Stomach smooth muscle (tissue), 2 donors: Measurements from ENCODE around the gene C14orf132.
"Not testable (repeated sequence)": the region's sequence is repeated elsewhere in the genome, so short reads cannot be mapped to it uniquely, and the experiment has no call there.

ENCODE experiments used
- H3K27ac ChIP-seq: one replicate; pipeline ENCODE4 v1.7.0; 2013; ENCODE audit warnings: mild to moderate bottlenecking, low read length, inconsistent platforms
- H3K27me3 ChIP-seq, 2 donors: one replicate each; pipeline ENCODE4 v1.7.0; 2013; ENCODE audit warnings: low read length in 2 of 2; ENCODE audit not compliant: insufficient read depth in 2 of 2, control insufficient read depth in 1 of 2
- H3K36me3 ChIP-seq, 2 donors: one replicate each; pipeline ENCODE4 v1.7.0; 2013; ENCODE audit warnings: low read length in 2 of 2; ENCODE audit not compliant: control insufficient read depth in 2 of 2, insufficient read depth in 2 of 2
- H3K4me1 ChIP-seq: one replicate; pipeline ENCODE4 v1.7.0; 2013; ENCODE audit warnings: low read length; ENCODE audit not compliant: control insufficient read depth, insufficient read depth
- H3K4me3 ChIP-seq, 2 donors: one replicate each; pipeline ENCODE4 v1.7.0; 2013; ENCODE audit warnings: low read length in 2 of 2
- H3K9ac ChIP-seq, 2 donors: one replicate each; pipeline ENCODE4 v1.7.0; 2013; ENCODE audit warnings: low read length in 2 of 2, mild to moderate bottlenecking in 1 of 2
- H3K9me3 ChIP-seq, 2 donors: one replicate each; pipeline ENCODE4 v1.7.0; 2013; ENCODE audit warnings: low read length in 2 of 2; ENCODE audit not compliant: control insufficient read depth in 2 of 2
- donor health status: healthy.
- donor health status: Pancreatic carcinoma.

Gene C14orf132

GRCh38 chr14:96072746-96073145 lies 33.6 kb downstream of the C14orf132 start:
- Histone ChIP-seq H3K27me3 (no peaks in the 10 kb centered on the region), H3K9ac (no peak overlapping the region), H3K9me3 (no peaks in the 10 kb centered on the region), H3K4me1 (no peaks in the 10 kb centered on the region), H3K27ac (no peak overlapping the region), H3K4me3 (no peak overlapping the region), H3K36me3 (peaks cover 3% of the 10 kb centered on the region in 2 donors)

GRCh38 chr14:96073260-96074039 lies 34.3 kb downstream of the C14orf132 start:
- H3K4me3 ChIP-seq, result not testable (repeated sequence)

GRCh38 chr14:96077983-96078624 lies 38.9 kb downstream of the C14orf132 start:
- H3K4me1 ChIP-seq, result peaks cover 3% of the 10 kb centered on the region
- H3K9me3 ChIP-seq, result no peaks in the 10 kb centered on the region
- H3K4me3 ChIP-seq, result no peak overlapping the region
- H3K36me3 ChIP-seq, result peaks cover 0 to 3% of the 10 kb centered on the region in 2 donors
- H3K9ac ChIP-seq, result no peak overlapping the region
- H3K27me3 ChIP-seq, result no peaks in the 10 kb centered on the region
- no peak overlapping the region for H3K27ac ChIP-seq

More at GRCh38 chr14:96073260-96074039, 34.3 kb downstream of the C14orf132 start:
- not testable (repeated sequence) for H3K9me3 ChIP-seq, H3K4me1 ChIP-seq, H3K36me3 ChIP-seq, H3K27ac ChIP-seq, H3K27me3 ChIP-seq, H3K9ac ChIP-seq

GRCh38 chr14:96078625-96079016 lies 39.5 kb downstream of the C14orf132 start:
- Histone ChIP-seq H3K27me3 (no peaks in the 10 kb centered on the region), H3K9ac (no peak overlapping the region), H3K36me3 (peaks cover 0 to 3% of the 10 kb centered on the region in 2 donors), H3K9me3 (no peaks in the 10 kb centered on the region), H3K4me3 (no peak overlapping the region), H3K27ac (no peak overlapping the region), H3K4me1 (peaks cover 3% of the 10 kb centered on the region)

- H3K36me3 ChIP-seq, result peaks cover 0 to 3% of the 10 kb centered on the region in 2 donors
- no peaks in the 10 kb centered on the region for H3K27me3 ChIP-seq
- no peak overlapping the region for H3K9ac ChIP-seq
- H3K27ac ChIP-seq, result no peak overlapping the region
- H3K4me1 ChIP-seq, result peaks cover 3% of the 10 kb centered on the region
- no peak overlapping the region for H3K4me3 ChIP-seq
- no peaks in the 10 kb centered on the region for H3K9me3 ChIP-seq
Measured at GRCh38 chr14:96079066-96079465, 39.9 kb downstream of the C14orf132 start.

- H3K4me3 ChIP-seq, result no peak overlapping the region
- no peaks in the 10 kb centered on the region for H3K27me3 ChIP-seq
- H3K27ac ChIP-seq, result no peak overlapping the region
Measured at GRCh38 chr14:96080571-96080970, 41.4 kb downstream of the C14orf132 start.

GRCh38 chr14:96081224-96081623 lies 42.1 kb downstream of the C14orf132 start:
- Histone ChIP-seq H3K9me3 (no peaks in the 10 kb centered on the region), H3K27ac (no peak overlapping the region), H3K4me3 (no peak overlapping the region), H3K9ac (no peak overlapping the region), H3K4me1 (peaks cover 3% of the 10 kb centered on the region), H3K27me3 (no peaks in the 10 kb centered on the region), H3K36me3 (peaks cover 0 to 3% of the 10 kb centered on the region in 2 donors)

More at GRCh38 chr14:96080571-96080970, 41.4 kb downstream of the C14orf132 start:
- peaks cover 3% of the 10 kb centered on the region for H3K4me1 ChIP-seq
- no peak overlapping the region for H3K9ac ChIP-seq
- no peaks in the 10 kb centered on the region for H3K9me3 ChIP-seq
- peaks cover 0 to 3% of the 10 kb centered on the region in 2 donors for H3K36me3 ChIP-seq

GRCh38 chr14:96081767-96082400 lies 42.7 kb downstream of the C14orf132 start:
- no peaks in the 10 kb centered on the region for H3K9me3 ChIP-seq
- no peak overlapping the region for H3K9ac ChIP-seq
- no peaks in the 10 kb centered on the region for H3K27me3 ChIP-seq
- H3K4me3 ChIP-seq, result no peak overlapping the region
- peaks cover 3% of the 10 kb centered on the region for H3K4me1 ChIP-seq
- no peak overlapping the region for H3K27ac ChIP-seq
- peaks cover 2 to 8% of the 10 kb centered on the region in 2 donors for H3K36me3 ChIP-seq

- Histone ChIP-seq H3K27me3 (no peaks in the 10 kb centered on the region), H3K4me1 (peaks cover 3% of the 10 kb centered on the region), H3K9me3 (no peaks in the 10 kb centered on the region), H3K9ac (no peak overlapping the region), H3K27ac (no peak overlapping the region), H3K36me3 (peaks cover 10 to 14% of the 10 kb centered on the region in 2 donors), H3K4me3 (no peak overlapping the region)
Measured at GRCh38 chr14:96082420-96083300, 43.5 kb downstream of the C14orf132 start.

GRCh38 chr14:96083667-96084320 lies 44.6 kb downstream of the C14orf132 start:
- Histone ChIP-seq H3K27ac (no peak overlapping the region), H3K9me3 (no peaks in the 10 kb centered on the region), H3K27me3 (no peaks in the 10 kb centered on the region), H3K36me3 (peaks cover 19 to 21% of the 10 kb centered on the region in 2 donors), H3K9ac (no peak overlapping the region), H3K4me3 (no peak overlapping the region), H3K4me1 (no peaks in the 10 kb centered on the region)
